GM19193 (cell line): ENCODE results near the gene KRT36.

ENCODE experiments used
- POLR2A ChIP-seq: IDR thresholded peaks from 4 replicates; pipeline ENCODE4 v1.6.1; 2011; ENCODE audit not compliant: insufficient read depth, insufficient read length; ENCODE audit errors: extremely low read depth

Gene KRT36

DNA sequence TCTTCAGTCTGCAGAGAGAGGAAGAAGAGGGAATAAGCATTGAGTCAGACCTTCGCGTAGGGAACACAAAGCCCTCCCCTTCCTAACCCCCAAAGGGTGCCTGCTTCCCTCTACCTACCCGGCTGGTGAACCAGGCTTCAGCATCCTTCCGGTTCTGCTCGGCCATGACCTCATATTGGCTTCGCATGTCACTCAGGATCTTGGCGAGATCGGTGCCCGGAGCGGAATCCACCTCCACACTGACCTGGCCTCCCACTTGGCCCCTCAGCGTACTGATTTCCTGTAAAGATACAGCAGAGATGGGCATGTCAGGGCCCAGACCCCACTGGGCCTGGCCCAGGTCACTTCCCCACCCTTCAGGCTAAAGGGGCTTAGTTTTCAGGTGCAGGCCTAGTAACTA is 34.6 kb upstream of the KRT36 start:
- TF ChIP-seq POLR2A = no peak

DNA sequence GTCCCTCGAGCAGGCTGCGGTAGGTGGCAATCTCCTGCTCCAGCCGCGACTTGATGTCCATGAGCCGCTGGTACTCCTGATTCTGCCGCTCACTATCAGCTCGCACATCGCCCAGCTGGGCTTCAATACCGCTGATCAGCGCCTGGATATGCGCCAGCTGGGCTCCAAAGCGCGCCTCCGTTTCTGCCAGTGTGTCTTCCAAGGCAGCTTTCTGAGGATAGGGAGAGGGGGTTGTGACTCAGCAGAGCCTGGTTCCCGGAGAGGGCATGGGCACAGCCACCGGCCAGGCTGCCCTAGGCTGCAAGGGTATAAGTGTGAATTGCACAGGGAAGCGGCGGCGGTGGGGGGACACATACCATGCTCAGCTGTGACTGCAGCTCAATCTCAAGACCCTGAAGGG is 34.1 kb upstream of the KRT36 start:
- no peak for TF ChIP-seq POLR2A

DNA sequence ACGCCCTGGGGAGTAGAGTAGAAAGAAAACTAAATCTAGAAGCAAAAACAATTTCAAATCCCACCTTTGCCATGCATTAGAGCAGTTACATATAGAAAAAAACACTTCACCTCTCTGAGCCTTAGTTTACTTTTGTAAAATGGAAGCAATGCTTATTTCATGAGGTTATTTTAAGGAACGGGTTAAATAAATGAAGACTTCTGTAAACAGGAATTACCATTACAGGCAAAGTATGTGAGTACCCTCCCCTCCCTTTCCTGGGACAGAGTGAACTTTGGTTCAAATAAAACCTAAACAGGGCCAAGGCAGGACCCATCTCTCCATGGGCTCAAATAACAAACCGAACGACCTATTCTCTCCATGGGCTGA is 33.5 kb upstream of the KRT36 start:
- TF ChIP-seq POLR2A = no peak

DNA sequence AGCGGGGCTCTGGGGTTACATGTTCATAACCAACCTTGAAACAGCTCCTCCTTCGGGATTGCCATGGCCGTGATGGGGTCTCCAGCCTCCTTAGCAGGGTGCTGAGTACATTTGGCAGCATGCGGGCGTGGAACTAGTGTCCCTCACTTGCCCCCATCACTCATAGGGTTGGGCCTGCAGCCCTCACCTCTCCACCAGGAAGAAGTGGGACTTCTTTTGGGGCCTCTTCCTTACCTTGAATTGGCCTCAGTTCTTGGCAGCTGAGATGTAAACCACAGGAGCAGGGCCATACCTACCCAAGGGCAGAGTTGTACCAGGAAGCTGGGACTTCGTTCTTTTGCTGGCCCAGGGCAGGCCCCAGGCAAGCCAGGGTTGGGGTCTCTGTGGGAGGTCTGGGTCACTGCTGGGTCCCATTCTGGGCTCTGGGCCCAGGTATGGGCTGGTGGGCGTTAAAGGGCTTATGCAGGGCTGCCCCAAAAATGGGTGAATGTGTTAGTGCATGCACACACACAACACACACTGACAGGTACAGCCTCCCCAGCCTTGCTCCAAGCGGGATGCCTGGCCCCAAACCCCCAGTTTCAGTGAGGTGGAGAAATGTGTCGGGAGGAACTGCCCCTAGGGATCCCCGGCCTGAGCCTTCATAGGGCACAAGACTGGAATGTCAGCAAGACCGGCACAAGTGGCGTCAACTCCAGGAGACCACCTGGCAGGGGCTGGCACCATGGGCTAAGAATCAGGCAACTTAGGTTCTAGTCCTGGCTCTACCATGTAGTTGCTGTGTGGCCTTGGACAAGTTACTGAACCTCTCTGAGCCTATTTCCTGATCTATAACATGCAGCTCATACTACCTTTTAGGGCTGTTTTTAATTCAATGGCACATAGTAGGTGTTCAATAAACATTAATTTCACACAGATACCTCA is 32.9 kb upstream of the KRT36 start:
- TF ChIP-seq POLR2A = no peak

DNA sequence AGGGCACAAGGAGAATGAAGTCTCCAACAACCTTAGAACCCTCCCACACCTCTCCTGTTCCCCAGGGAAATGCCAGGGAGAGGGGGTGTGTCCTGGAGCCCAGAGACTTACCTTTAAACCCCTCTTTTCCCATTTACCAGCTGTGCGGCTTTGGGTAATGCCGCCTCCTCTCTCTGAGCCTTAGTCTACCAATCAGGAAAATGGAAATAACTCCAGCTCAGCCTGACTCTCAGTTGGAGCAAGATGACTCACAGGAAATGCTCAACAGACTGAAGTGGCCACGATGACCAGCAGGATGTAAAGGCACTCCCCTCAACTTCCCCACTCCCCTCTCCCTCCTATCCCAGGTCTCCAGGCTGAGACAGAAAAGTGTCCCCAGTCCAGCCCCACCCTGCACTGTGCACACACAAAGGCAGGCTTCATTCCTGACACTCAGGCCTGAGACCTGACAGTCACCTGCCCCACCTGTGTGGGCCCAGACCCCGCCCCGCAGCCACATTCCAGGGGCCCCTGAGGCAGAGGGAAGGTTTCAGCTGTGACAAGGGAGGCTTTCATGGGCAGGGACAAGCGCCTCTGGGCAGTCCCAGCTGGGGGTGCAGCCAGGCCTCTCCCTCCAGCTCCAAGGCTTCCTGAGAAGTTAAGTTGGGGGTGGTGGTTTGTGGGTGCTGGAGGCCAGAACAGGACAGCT is 32.0 kb upstream of the KRT36 start:
- TF ChIP-seq POLR2A = no peak

DNA sequence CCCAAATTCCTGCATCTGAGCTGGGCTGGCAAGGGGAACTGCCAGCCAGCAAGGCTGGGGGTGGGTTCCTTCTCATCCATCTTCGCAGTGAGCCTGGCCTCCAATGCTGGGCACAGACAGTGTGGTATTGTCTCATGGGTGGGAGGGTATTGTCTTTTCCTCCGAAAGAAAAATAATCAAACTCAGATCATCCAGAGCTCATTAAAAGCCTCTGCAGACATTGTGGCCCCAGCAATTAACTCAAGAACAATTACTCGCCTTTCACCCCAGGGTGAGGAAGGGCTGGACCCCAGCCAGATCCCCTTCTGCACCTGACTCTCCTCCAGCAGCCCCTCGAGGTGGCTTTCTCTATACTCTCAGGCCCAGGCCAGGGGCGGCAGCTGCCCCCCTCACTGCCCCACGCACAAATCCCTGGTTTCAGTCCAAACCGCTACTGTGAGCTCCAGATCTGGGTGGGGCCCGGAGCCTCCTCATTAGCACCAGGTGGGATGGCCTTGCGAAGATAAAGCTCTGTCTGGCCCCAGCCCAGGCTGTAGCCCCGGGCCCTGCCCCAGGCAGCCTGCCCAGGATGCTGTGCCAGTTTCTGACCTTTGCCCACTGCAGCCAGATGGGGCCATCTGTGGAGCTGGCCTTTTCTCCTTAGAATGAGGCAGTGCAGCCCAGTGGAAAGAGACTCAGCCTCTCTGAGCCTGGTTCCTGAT is 31.3 kb upstream of the KRT36 start:
- TF ChIP-seq POLR2A = no peak

DNA sequence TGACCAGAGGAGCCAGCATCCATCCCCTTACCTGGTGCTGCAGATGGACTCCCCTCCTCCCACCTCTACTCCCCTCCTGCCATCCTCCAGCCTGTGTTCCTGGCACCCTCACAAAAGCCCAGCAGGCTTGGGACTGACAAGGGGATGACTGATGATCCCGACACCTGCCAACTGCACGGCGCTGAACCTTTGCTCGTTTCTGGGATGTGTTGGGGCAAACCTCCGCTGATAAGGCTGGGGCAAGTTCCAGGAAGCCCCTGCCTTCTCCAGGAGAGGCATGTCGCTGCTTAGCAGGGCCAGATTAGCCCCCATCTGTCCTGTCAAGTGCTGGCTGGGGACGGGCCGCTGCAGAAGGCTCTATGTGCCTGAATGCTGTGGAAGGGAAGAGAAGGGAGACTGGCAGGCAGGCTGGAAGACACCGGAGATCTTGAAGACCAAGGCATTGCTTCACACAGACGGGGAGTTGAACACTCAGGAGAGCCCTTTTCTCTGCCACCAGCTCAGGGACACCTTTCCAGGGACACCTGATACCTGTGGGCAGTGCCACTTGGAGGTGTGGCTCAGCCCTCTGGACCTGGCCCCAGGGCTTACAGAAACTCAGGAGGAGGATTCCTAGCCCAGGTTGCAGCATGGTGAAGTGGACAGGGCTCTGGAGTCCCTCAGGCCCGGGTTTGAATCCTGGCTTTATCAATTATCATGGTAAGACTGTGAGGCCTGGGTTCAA is 30.0 kb upstream of the KRT36 start:
- TF ChIP-seq POLR2A = no peak

DNA sequence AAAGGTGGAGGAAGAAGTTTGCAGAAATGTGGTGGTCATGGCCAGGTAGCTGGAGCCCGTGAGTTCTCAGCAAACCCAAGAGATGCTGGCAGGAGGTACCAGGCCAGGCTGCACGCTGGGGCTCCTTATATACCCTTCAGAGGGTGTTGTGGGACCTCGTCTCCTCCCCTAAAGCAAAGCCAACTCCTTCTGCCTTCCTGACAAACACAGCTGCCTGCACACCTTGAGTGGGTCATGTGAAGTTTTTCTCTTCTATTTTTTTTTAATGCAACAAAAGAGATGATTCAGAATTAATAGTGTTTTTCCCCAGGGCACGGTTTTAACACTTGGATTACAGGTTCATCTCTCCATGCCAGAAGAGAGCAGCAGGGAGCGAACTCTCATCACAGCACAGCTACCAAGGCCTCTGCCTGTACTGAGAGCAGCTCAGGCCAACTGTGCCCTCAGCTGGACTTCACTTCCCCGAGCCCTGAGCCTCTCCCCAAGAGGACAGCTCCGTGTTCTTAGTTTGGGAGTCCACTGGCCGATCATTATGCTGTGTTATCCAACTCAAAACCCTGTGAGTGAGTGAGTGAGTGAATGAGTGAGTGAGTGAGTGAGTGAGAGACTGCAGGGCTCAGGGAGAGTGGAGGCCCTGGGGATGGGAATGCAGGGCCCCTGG is 29.2 kb upstream of the KRT36 start, which contains the start of gene KRT15:
Gene KRT15, minus strand, starts transcription at position 102 of the 661 bp plus-strand sequence. Its CDS starts 63 bp downstream, at position 39.
- no peak for TF ChIP-seq POLR2A

DNA sequence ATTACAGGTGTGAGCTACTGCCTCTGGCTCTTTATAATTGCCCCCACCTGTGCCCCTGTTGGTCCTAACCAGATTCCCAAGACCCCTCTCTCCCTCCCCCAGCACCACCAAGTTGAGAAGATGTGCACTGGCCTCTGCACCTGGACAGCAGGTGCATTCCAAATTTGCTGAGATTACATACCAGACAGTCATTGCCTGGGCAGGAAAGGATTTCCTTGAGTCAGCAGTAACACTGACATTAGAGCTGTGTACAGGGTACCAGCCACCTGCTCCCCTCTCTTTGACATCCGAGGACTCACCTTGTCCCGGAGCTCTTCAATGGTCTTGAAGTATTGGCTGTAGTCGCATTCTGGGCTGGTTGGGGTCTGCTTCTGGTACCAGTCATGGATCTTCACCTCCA is 28.3 kb upstream of the KRT36 start:
- TF ChIP-seq POLR2A = no peak

DNA sequence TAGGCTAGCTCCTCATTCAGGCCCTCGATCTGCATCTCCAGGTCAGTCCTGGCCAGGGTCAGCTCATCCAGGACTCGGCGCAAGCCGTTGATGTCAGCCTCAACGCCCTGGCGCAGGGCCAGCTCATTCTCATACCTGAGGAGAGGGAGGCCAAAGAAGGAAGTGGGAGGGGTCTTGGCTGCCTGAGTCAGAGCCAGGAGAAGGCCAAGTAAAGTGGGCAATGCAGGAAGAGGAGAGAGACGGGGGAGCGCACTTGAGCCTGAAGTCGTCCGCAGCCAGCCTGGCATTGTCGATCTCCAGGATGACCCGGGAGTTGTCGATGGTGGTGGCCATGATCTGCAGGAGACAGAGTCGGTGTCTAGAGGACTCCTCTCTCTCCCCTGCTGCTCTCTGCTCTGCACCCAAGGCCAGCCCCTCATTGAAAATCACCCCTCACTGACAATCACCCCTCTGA is 27.1 kb upstream of the KRT36 start:
- TF ChIP-seq POLR2A = no peak

DNA sequence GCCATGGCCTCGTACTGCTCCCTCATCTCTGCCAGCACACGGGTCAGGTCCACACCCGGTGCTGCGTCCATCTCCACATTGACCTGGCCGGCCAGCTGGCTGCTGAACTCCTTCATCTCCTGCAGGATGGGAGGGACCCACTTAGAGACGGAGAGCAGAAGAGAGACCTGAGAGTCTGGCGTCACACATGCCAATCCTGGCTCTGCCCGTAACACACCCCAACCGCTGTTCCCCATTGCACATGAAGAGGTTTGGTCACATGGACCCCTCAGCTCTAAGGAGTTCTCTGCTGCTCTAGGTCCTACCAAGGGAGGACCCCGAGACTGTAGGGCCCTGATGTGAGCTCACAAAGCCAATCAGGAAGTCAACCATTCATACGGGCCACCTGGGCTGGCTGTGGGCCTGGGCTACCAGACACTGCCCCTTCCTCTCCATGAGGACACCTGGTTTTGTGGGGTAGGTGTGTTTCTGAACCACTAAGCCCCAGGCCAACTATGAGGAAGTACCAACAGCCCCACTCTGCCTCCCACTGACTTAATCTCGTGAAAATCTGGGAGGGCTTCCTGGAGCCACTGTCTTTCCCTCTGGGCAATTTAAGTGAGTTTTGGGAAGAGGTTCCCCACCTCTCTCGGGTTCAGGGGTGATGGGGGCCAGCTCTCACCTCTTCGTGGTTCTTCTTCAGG is 26.6 kb upstream of the KRT36 start:
- TF ChIP-seq POLR2A = no peak

DNA sequence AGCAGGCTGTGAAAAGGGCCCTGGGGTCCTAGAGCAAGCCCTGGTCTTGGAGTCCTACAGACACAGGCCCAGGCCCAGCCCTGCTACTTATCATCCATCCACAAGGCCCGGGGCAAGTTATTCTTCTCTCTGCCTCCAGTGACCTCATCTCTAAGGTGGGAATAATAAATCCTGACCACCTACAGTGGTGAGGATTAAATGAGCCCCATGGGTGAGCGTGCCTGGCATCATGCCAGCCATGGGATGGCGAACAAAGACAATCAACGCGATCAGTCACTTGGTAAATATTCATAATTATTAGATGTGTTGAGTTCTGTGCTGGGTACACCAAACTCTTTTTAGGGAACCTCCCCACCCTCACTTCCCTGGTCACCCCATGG is 23.4 kb upstream of the KRT36 start:
- no peak for TF ChIP-seq POLR2A

DNA sequence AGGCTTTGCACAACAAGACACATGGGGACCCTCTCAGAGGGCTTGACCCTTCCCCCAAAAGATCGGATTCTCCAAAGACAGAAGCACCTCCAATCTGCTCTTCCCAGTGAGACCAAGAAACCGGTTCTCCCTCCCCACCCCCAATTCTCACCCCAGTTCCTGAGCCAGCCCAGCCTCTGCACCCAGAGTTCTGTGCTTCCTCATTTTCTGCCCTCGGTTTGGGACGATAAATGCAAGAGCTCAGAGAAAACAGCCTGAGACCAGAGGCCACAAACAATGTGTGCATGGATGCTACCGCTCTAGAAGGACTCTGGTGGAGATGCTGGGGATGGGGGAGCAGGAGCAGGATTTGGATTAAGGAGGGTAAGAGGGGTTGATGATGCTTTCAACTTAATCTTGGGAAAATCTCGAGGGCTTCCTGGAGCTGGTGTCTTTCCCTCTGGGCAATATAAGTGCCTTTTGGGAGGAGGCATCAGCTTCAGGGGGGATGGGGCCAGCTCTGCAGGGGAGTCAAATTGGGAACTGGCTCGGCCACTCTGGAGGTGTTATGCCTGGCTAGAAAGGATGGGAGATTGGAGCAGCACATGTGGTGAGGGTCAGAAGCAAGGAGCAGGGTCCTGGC is 22.9 kb upstream of the KRT36 start:
- no peak for TF ChIP-seq POLR2A
